ENCODE data around the gene NLGN4X.

The NLGN4X gene

DNA sequence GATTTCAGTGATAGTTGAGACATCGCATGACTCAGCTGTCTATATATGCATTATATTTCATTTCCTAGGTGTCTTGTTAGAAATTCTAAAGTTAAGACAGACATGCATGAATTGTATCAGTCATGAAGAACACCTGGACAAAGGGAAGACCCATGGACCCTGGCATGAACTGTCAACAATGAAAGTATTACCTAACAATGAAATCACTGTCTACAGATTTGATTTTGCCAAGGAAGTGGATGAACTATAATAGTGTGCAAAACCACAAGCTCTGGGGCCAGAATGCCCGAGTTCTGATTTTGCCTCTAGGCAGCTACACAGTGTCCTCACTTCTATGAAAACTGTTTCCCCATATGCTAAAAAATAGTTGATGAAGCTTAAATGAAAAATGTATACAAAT is 386.1 kb downstream of the NLGN4X start:
- DNase-seq, result no peak

All from NCI-H526 (cell line).